Fibroblast of skin of left biceps (primary cell): Measurements from ENCODE around the gene CHST13.

Experiments used
- DNase-seq, 2 experiments: peaks; one replicate each; pipeline ENCODE4 v3.0.0-alpha.2; 2013; ENCODE audit warnings: low read depth in 2 of 2

The CHST13 gene

GRCh38 chr3:126508564-126508964, 15.4 kb upstream of the CHST13 start:
- DNase-seq: no peak

GRCh38 chr3:126509597-126510307, 14.2 kb upstream of the CHST13 start:
- no peak for DNase-seq

- no peak for DNase-seq
Observed at GRCh38 chr3:126510308-126510910, 13.5 kb upstream of the CHST13 start.

- DNase-seq: no peak
Observed at GRCh38 chr3:126511291-126511690, 12.7 kb upstream of the CHST13 start.

GRCh38 chr3:126512026-126512425, 11.9 kb upstream of the CHST13 start:
- DNase-seq: no peak

GRCh38 chr3:126512916-126513650, 10.9 kb upstream of the CHST13 start:
- no peak for DNase-seq

GRCh38 chr3:126514161-126514560, 9.8 kb upstream of the CHST13 start:
- no peak for DNase-seq

- DNase-seq: no peak
Observed at GRCh38 chr3:126515066-126515706, 8.8 kb upstream of the CHST13 start.

- DNase-seq: no peak
Observed at GRCh38 chr3:126516152-126516935, 7.6 kb upstream of the CHST13 start.

- DNase-seq: no peak
Observed at GRCh38 chr3:126516936-126517290, 7.0 kb upstream of the CHST13 start.

GRCh38 chr3:126517291-126517951, 6.5 kb upstream of the CHST13 start, which contains the start of gene UROC1:
UROC1 (minus strand) TSS chr3:126517773; CDS start chr3:126517719, 54 bp downstream.
- DNase-seq: no peak

GRCh38 chr3:126517986-126518778, 5.8 kb upstream of the CHST13 start:
- no peak for DNase-seq

GRCh38 chr3:126518779-126519177, 5.2 kb upstream of the CHST13 start:
- DNase-seq: no peak

GRCh38 chr3:126519506-126520455, 4.2 kb upstream of the CHST13 start:
- DNase-seq: no peak

- no peak for DNase-seq
Observed at GRCh38 chr3:126521122-126521891, 2.6 kb upstream of the CHST13 start.

GRCh38 chr3:126522363-126522788, 1.6 kb upstream of the CHST13 start:
- DNase-seq: no peak

- no peak for DNase-seq
Observed at GRCh38 chr3:126524429-126524988, 554 bp downstream of the CHST13 start.
